ENCODE measurements around the gene MDN1. TPM values are rescaled to one million over a fixed set of nuclear protein-coding genes. Genes with fewer than 3 reads are reported as not detected.

Gene MDN1
- total and polyA plus RNA-seq, 2 of the 13 experiments (the other 11 are each of a cell fraction or from before 2014, with no cell fraction given), result 18.8 to 52.9 TPM

DNA sequence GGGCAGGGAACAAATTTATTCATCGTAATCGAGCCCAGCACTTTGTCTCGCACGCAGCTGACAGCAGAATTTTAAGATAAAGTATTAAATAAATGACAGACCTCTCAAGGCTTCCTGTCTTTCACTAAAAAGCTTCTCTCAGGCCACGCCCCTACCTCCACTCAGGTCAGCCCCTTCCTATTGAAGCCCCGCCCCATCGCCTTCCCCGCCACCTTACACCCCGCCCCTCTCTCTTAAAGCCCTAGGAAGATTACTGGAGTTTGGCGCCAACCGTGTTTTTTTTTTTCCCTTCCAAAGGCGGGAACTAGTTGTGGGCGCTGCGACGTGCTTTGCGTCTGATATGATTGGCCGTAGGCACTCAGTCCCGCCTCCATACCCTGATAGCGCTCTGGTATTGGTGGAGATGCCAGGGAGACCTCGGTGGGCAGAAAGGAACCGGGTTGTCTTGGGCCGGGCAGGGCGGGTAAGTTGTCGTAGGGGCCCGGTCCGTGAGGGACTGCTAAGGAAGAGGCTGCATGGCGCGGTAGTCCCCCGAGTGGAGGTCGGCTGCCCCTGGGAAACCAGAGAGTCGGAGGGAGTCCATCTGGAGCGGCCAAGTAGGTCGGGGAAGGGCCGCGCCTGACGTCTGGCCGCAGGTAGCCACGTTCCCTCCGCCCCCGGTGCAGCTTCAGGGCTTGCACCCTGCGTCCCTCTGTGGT, 10.0 kb upstream of the MDN1 start, which contains the start of gene CASP8AP2 (continued):
- TF ChIP-seq, protein P1, sequence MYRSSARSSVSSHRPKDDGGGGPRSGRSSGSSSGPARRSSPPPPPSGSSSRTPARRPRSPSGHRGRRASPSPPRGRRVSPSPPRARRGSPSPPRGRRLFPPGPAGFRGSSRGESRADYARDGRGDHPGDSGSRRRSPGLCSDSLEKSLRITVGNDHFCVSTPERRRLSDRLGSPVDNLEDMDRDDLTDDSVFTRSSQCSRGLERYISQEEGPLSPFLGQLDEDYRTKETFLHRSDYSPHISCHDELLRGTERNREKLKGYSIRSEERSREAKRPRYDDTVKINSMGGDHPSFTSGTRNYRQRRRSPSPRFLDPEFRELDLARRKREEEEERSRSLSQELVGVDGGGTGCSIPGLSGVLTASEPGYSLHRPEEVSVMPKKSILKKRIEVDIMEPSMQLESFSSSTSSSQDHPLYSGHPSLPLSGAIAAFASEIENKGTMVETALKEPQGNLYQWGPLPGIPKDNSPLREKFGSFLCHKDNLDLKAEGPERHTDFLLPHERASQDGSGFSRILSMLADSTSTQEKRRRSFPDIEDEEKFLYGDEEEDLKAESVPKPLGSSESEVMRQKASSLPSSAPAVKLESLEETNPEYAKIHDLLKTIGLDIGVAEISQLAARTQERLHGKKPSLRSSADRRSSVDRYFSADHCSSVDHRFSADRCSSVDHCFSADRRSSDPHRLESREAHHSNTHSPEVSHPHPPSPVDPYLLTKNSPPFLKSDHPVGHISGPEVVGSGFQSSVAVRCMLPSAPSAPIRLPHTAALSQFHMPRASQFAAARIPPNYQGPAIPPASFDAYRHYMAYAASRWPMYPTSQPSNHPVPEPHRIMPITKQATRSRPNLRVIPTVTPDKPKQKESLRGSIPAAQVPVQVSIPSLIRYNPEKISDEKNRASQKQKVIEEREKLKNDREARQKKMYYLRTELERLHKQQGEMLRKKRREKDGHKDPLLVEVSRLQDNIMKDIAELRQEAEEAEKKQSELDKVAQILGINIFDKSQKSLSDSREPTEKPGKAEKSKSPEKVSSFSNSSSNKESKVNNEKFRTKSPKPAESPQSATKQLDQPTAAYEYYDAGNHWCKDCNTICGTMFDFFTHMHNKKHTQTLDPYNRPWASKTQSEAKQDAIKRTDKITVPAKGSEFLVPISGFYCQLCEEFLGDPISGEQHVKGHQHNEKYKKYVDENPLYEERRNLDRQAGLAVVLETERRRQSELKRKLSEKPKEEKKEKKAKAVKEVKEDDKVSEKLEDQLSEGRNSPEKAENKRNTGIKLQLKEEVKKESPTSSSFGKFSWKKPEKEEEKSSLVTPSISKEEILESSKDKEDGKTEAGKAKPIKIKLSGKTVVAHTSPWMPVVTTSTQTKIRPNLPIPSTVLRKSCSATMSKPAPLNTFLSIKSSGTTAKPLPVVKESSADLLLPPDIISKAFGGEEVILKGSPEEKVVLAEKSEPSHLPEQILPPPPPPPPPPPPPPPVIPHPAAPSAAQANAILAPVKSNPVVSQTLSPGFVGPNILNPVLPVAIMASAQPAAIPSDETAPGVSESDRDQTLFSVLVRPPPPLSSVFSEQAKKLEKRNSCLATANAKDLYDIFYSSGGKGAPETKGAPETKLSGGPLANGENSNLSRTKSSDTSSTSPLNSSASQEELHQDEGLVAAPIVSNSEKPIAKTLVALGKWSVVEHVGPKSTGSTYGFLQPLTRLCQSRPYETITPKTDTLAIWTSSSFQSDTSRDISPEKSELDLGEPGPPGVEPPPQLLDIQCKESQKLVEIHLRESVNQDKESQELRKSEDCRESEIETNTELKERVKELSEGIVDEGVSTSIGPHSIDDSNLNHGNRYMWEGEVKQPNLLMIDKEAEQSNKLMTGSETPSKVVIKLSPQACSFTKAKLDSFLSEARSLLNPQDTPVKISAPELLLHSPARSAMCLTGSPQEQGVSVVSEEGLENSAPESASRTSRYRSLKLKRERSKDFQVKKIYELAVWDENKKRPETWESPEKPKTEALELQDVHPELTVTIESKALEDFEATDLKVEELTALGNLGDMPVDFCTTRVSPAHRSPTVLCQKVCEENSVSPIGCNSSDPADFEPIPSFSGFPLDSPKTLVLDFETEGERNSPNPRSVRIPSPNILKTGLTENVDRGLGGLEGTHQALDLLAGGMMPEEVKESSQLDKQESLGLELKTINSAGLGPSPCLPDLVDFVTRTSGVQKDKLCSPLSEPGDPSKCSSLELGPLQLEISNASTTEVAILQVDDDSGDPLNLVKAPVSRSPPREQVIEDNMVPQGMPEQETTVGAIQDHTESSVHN (CRISPR knock-in tag; IDR thresholded peaks at IDR 0.05), result no peak
- TF ChIP-seq, protein P2, sequence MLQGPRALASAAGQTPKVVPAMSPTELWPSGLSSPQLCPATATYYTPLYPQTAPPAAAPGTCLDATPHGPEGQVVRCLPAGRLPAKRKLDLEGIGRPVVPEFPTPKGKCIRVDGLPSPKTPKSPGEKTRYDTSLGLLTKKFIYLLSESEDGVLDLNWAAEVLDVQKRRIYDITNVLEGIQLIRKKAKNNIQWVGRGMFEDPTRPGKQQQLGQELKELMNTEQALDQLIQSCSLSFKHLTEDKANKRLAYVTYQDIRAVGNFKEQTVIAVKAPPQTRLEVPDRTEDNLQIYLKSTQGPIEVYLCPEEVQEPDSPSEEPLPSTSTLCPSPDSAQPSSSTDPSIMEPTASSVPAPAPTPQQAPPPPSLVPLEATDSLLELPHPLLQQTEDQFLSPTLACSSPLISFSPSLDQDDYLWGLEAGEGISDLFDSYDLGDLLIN (CRISPR knock-in tag; IDR thresholded peaks at IDR 0.05; ENCODE audit: borderline replicate concordance), result peak; percentile 56; the same call in 1 of the 2 replicates
- TF ChIP-seq GABPA (IDR thresholded peaks at IDR 0.05; ENCODE audit: low read depth, low read length) (peak; percentile 26; the same call in 1 of the 2 replicates), GABPA (CRISPR knock-in tag; IDR thresholded peaks at IDR 0.05; ENCODE audit: low read depth) (peak; percentile 82), HOXA5 (CRISPR knock-in tag; IDR thresholded peaks at IDR 0.05) (0 out of 2 replicates have a peak, but pooled peaks have one; percentile 42), ZNF788 (CRISPR knock-in tag; IDR thresholded peaks at IDR 0.05; ENCODE audit: borderline replicate concordance) (peak; percentile 47; the same call in 1 of the 2 replicates), CCDC6 (CRISPR knock-in tag; IDR thresholded peaks at IDR 0.05) (peak; percentile 78; the same call in 1 of the 2 replicates), ZNF567 (CRISPR knock-in tag; IDR thresholded peaks at IDR 0.05; ENCODE audit: borderline replicate concordance) (peak; percentile 53; the same call in 1 of the 2 replicates), NFYB (CRISPR knock-in tag; IDR thresholded peaks at IDR 0.05) (peak; percentile 87), YEATS2 (CRISPR knock-in tag; IDR thresholded peaks at IDR 0.05; ENCODE audit: borderline replicate concordance) (peak; percentile 92), TEAD3 (CRISPR knock-in tag; optimal IDR thresholded peaks at IDR 0.05; ENCODE audit: borderline replicate concordance) (peak; percentile 44), MATR3 (CRISPR knock-in tag; IDR thresholded peaks at IDR 0.05) (no peak), YEATS4 (CRISPR knock-in tag; IDR thresholded peaks at IDR 0.05; ENCODE audit: borderline replicate concordance) (peak; percentile 21; the same call in 1 of the 2 replicates)
- TF ChIP-seq, protein P3, sequence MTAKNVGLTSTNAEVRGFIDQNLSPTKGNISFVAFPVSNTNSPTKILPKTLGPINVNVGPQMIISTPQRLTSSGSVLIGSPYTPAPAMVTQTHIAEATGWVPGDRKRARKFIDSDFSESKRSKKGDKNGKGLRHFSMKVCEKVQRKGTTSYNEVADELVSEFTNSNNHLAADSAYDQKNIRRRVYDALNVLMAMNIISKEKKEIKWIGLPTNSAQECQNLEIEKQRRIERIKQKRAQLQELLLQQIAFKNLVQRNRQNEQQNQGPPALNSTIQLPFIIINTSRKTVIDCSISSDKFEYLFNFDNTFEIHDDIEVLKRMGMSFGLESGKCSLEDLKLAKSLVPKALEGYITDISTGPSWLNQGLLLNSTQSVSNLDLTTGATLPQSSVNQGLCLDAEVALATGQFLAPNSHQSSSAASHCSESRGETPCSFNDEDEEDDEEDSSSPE (CRISPR knock-in tag; IDR thresholded peaks at IDR 0.05), result peak; percentile 99
- TF ChIP-seq, protein P4, sequence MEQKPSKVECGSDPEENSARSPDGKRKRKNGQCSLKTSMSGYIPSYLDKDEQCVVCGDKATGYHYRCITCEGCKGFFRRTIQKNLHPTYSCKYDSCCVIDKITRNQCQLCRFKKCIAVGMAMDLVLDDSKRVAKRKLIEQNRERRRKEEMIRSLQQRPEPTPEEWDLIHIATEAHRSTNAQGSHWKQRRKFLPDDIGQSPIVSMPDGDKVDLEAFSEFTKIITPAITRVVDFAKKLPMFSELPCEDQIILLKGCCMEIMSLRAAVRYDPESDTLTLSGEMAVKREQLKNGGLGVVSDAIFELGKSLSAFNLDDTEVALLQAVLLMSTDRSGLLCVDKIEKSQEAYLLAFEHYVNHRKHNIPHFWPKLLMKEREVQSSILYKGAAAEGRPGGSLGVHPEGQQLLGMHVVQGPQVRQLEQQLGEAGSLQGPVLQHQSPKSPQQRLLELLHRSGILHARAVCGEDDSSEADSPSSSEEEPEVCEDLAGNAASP (CRISPR knock-in tag; IDR thresholded peaks at IDR 0.05; ENCODE audit: borderline replicate concordance), result no peak
- TF ChIP-seq, protein P5, sequence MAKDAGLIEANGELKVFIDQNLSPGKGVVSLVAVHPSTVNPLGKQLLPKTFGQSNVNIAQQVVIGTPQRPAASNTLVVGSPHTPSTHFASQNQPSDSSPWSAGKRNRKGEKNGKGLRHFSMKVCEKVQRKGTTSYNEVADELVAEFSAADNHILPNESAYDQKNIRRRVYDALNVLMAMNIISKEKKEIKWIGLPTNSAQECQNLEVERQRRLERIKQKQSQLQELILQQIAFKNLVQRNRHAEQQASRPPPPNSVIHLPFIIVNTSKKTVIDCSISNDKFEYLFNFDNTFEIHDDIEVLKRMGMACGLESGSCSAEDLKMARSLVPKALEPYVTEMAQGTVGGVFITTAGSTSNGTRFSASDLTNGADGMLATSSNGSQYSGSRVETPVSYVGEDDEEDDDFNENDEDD (CRISPR knock-in tag; IDR thresholded peaks at IDR 0.05; ENCODE audit: borderline replicate concordance), result peak; percentile 98

Measured in HepG2 (cell line).